GM18870 (cell line): Measurements from ENCODE around the gene STMP1.
A peak's percentile ranks its signal among the peaks of the same experiment; 100 is the strongest.
"Not testable (repeated sequence)": the region's sequence is repeated elsewhere in the genome, so short reads cannot be mapped to it uniquely, and the experiment has no call there.

ENCODE experiments used
- ATAC-seq: cut with Tn5 transposase; IDR thresholded peaks from one replicate; pipeline ENCODE4 v1.9.1; 2021; ENCODE audit warnings: moderate library complexity; ENCODE audit not compliant: unreplicated experiment

The STMP1 gene

DNA sequence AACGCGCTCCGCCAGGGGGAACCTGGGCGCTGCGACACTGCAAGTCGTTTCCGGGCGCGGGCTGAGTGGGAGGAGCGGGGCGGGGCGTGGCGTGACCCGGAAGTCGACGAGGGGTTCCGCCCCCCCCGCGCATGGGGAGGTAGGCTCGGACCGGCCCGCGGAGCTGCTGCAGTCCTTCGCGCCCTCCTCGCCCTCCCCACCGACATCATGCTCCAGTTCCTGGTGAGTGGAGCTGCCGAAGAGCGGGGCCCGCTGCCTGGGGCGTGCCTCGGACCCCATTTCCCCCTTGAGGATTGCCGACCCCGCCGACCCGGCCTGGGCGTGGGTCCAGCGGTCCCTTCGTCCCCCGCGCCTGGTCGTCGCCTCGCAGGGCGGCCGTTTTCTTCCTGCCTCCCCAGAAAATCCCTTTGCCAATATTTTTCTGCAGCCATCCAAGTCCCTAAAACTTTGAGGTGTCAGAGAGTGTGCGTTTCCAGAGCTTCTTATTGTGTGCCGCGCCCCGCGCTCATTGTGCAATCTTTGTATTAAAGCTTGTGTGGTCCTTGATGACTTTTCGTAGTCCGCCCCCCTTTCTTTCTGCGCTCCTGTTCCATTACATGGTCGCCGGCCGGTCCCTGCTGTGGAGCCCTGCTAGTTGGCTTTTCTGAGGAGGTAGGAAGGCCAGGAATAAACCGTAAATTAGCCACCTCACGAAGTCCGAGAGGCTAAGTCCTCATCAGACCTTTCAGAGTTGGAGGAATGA is at the start of gene STMP1:
STMP1 (plus strand) TSS at position 142 of the 742 bp plus-strand sequence.
- peak; percentile 77 for ATAC-seq

DNA sequence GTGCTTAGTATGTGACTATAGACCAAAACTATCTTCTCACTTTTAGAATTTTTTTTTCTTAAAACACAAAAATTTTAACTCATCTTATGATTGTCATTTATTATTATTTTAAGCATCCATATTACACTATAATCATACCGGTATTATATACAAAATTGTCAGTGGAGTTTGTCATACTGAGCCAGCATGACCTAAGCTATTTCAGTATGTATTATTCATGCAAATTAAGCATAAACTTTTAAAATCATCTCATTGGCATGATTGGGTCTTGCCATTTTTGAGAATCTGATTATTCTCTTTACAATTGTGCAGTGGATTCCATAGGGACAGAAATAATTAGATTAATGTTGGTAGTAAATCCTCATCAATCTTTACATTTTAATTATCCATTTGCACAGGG is 46.2 kb upstream of the STMP1 start:
- no peak for ATAC-seq

DNA sequence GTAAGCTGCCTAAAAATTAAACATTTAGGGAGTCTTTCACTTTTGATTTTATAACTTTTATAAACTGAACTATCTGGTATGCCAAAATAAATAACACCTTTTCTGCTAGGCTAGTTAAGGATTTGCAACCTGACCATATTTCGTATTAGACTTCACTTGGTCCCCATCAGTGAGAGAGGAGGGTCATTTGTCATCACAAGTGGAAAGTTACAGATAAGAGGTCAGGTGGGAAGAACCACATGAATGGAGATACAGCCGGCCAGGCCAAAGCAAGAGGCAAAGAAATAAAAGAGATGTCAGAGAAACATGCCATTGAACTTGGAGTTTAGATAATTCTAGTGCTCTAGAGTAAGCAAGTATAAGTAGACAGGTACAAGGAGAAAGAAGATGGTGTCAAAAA is 44.5 kb upstream of the STMP1 start:
- ATAC-seq = no peak

GRCh38 chr7:135618510-135618909 is 43.8 kb upstream of the STMP1 start:
- ATAC-seq = no peak

GRCh38 chr7:135620447-135620846 is 41.9 kb upstream of the STMP1 start:
- ATAC-seq = no peak

- no peak for ATAC-seq
Measured at GRCh38 chr7:135620980-135621850, 41.1 kb upstream of the STMP1 start.

- ATAC-seq = no peak
Measured at GRCh38 chr7:135634191-135634878, 28.0 kb upstream of the STMP1 start.

- not testable (repeated sequence) for ATAC-seq
Measured at GRCh38 chr7:135639690-135640089, 22.6 kb upstream of the STMP1 start.

DNA sequence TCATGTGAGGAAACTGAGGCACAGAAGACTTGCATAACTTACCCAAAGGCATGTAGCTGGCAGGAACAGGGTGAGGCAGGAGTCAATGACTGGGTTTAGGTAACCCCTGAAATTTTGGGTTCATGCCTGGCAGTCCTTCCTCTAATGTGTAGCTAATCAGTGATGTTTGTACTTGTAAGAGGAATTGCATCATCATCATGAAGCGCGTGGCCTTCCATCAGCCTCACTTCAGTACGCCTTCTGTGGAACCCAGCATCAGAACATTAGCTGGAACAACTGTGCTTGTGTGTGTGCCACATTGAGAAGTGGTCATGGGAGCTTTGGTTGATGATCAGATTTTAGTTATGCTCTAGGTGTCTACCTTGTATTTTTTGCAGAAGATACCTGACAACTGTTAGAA is 18.2 kb upstream of the STMP1 start:
- ATAC-seq = no peak

GRCh38 chr7:135644729-135645128 is 17.6 kb upstream of the STMP1 start:
- ATAC-seq = no peak

DNA sequence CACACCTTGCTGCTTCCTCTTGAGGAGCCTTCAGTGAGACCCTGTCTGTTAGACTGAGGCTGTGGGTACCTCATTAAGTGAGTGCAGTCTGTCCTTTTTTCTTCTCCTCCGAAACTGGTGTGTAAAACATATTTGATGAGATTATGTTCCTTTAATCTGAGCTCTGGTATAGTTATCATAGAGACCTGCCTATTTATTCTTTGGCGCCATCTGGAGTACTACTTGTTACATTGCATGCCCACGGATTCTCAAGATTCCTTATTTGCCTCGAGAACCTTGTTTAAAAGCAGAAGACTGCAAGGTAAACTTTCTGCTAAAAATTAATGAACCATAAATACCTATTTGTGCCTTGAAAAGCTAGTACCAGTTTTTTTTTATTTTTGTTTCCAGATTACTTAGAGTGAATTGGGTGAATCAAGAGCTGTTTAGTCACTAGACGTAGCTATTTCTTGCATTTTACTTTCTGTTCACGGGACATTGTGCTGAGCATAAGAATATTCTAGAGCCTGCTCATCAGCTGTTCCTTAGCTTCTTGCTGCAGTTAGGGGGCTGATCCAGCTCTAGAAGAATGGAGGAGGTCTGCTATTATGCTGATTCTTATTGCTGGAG is 16.9 kb upstream of the STMP1 start:
- no peak for ATAC-seq

DNA sequence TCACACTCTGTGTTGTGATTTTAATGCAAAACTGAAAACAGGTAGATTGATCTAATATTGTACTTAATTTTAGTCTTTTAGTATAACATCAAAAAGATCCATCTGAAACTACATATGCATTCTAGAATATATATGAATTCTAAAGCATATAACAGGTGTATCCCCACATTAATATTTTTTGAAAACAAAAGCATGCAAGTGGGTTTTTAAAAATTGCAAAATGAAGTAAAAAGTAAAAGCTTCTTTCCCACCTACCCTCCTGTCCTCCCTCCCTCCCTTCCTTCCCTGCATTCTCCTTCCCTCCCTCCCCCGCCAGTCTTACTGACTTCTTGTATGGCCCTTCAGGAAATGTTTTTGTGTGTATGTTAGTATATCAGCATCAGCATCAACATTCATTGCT is 14.6 kb upstream of the STMP1 start:
- ATAC-seq = no peak

GRCh38 chr7:135648235-135648634 is 14.1 kb upstream of the STMP1 start:
- ATAC-seq = no peak

GRCh38 chr7:135650831-135651573 is 11.3 kb upstream of the STMP1 start:
- ATAC-seq = no peak

DNA sequence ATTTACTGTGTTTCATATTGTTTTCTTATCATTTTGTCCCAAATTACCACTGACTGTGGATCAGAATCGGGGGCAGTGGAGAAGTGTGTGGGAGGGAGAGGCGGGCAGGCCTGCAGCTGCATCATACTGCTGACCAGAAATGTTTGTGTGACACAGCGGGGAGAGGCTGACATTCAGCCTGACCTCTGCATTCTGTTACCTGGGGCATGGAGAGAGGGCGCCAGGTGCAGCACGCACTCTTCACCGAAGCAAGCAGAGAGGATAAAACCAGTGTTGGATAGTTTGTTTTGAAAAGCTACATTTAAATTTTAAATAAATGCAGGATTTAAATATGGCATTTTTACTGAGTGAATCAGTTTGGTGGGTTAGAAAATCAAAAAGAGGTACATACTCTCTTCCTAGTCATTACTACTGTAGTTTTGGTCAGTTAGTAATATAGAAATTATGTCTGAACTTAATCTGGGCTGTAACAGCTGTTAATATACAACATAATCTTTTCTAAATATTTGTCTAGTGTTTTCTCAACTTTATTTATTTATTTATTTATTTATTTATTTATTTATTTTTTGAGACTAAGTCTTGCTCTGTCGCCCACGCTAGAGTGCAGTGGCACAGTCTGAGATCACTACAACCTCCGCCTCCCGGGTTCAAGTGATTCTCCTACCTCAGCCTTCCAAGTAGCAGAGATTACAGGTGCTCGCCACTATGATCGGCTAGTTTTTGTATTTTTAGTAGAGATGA is 8.8 kb upstream of the STMP1 start:
- no peak for ATAC-seq

- no peak for ATAC-seq
Measured at GRCh38 chr7:135658564-135658963, 3.8 kb upstream of the STMP1 start.

DNA sequence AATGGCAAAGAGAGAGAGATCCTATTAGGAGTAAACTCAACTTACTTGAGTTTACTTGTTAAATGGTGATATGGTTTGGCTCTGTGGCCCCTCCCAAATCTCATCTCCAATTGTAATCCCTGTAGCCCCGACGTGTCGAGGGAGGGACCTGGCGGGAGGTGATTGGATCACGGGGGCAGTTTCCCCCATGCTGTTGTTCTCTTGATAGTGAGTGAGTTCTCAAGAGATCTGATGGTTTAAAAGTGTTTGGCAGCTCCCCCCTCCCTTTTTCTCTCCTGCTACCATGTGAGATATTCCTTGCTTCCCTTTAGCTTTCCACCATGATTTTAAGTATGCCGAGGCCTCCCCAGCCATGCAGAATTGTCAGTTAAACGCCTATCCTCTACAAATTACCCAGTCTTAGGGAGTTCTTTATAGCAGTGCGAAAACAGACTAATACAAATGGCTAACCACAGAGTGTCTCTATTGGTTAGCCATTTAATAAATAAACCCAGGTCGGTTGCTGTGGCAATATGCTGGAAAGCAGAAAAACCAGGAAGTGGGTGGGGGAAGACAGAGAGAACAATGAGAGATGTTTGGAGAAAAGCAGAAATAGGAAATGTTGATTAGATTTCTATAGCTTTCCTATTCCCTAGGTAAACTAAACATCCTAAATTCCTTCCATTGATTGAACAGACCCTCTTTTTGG is 3.0 kb upstream of the STMP1 start:
- no peak for ATAC-seq

DNA sequence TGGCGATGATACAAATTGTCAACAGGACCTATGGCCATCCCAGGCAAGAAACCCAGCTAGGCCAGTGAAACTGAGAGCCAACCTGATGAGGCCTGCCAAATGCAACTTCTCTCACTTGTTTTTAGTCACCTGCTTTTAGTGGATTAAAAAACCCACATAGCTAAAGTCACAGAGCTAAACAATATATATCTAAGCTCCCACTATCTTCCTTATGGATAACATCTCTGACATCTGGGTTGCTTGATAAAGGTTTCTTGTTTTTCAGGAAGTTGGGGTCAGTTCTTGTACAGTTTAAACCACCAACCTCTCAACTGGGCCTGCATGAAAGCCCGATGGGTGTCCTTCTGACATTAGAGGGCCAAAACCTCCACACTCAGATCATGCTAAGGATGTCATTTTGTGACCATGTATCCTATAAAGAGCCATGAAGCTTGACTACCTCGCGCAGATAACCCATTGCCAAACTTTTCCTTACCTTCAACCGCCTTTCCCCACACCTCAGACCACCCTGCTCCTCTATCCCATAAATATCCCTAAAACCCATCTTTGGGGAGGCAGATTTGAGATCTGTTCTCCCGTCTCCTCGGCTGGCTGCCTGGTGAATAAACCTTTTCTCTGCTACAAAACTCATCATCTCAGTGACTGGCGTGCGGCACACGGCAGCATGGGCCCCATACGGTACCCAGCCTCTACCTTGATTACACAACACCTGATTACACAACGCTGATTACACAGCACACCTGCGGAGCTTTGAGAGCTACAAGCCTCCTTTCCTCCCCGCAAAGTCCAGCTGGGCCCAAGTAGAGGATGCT is 797 bp upstream of the STMP1 start:
- ATAC-seq = no peak

GRCh38 chr7:135662123-135662372 is 266 bp upstream of the STMP1 start:
- ATAC-seq = no peak
